RPMI8226 (cell line): Measurements from ENCODE around the gene PRKG1.
"Not testable (repeated sequence)": the region's sequence is repeated elsewhere in the genome, so short reads cannot be mapped to it uniquely, and the experiment has no call there.

Source experiments
- DNase-seq: peaks from one replicate; pipeline ENCODE4 v3.0.0-alpha.2; 2015

PRKG1 gene

GRCh38 chr10:52194716-52195115 is 1120.4 kb downstream of the PRKG1 start:
- DNase-seq, result no peak

- DNase-seq, result no peak
These were observed 1122.8 kb downstream of the PRKG1 start for GRCh38 chr10:52197098-52197497.

- DNase-seq, result no peak
These were observed 1124.3 kb downstream of the PRKG1 start for GRCh38 chr10:52198540-52198939.

- not testable (repeated sequence) for DNase-seq
These were observed 1130.6 kb downstream of the PRKG1 start for GRCh38 chr10:52204906-52205305.

GRCh38 chr10:52208365-52208764 is 1134.1 kb downstream of the PRKG1 start:
- no peak for DNase-seq

GRCh38 chr10:52210161-52210560 is 1135.9 kb downstream of the PRKG1 start:
- DNase-seq, result no peak

GRCh38 chr10:52212062-52212461 is 1137.8 kb downstream of the PRKG1 start:
- no peak for DNase-seq

- no peak for DNase-seq
These were observed 1138.5 kb downstream of the PRKG1 start for GRCh38 chr10:52212802-52213201.

GRCh38 chr10:52213321-52213752 is 1139.0 kb downstream of the PRKG1 start:
- no peak for DNase-seq

- DNase-seq, result peak; percentile 56
These were observed 1141.6 kb downstream of the PRKG1 start for GRCh38 chr10:52215745-52216361.

GRCh38 chr10:52216852-52217251 is 1142.6 kb downstream of the PRKG1 start:
- DNase-seq, result no peak

GRCh38 chr10:52217531-52217930 is 1143.2 kb downstream of the PRKG1 start:
- no peak for DNase-seq

GRCh38 chr10:52220947-52221346 is 1146.7 kb downstream of the PRKG1 start:
- DNase-seq, result no peak

GRCh38 chr10:52221923-52222322 is 1147.6 kb downstream of the PRKG1 start:
- DNase-seq, result no peak

- DNase-seq, result no peak
These were observed 1152.0 kb downstream of the PRKG1 start for GRCh38 chr10:52226197-52226847.

GRCh38 chr10:52228556-52228955 is 1154.3 kb downstream of the PRKG1 start:
- no peak for DNase-seq

GRCh38 chr10:52229291-52229931 is 1155.1 kb downstream of the PRKG1 start:
- no peak for DNase-seq

- DNase-seq, result peak; percentile 4
These were observed 1158.5 kb downstream of the PRKG1 start for GRCh38 chr10:52232561-52233350.

- not testable (repeated sequence) for DNase-seq
These were observed 1159.2 kb downstream of the PRKG1 start for GRCh38 chr10:52233351-52233991.

GRCh38 chr10:52239771-52240170 is 1165.5 kb downstream of the PRKG1 start:
- no peak for DNase-seq

GRCh38 chr10:52245547-52245946 is 1171.3 kb downstream of the PRKG1 start:
- no peak for DNase-seq

GRCh38 chr10:52247929-52248328 is 1173.6 kb downstream of the PRKG1 start:
- DNase-seq, result not testable (repeated sequence)
